ENCODE results near the gene SPIN1. TPM values are rescaled to one million over a fixed set of nuclear protein-coding genes. Genes with fewer than 3 reads are reported as not detected.
A peak's percentile ranks its signal among the peaks of the same experiment; 100 is the strongest.

The SPIN1 gene
- total and polyA plus RNA-seq, 2 experiments from 2014 or later, result 59.8 to 119 TPM

DNA sequence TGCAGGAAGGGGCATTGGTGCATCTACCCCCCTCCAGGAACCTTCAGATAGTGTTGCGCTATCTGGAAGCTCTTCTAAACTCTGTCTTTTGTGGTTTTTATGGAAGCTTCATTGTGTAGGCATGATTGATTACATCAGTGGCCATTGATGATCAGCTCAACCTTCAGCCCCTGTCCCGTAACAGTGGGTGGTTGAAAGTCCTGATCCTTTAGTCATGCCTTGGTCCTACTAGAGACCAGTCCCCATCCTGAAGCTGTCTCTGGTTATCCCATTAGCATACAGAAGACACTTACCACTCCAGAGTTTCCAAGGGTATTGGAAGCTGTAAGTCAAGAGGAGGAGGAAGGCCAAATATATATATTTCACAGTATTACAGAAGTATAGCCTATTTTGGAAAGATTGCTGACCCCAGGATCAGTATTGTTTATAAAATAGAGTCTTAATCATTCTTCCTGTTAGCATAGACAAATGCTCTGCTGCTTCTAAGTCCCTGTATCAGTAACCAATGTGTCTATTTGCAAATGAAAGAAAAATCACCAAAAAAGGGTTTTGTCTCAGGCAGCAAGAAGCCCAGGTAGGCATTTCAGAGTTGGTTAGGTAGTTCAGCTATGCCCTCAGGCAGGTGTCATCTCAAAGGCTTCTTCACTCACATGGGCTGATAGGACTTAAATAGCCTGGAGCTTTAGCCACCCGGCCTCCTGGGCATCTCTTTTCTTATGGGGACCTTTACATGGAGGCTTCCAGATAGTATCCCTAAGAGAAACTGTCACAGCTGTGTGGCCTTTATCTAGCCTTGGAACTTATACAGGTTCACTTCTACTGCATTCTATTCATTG is 41.6 kb downstream of the SPIN1 start:
- H4K20me1 ChIP-seq (ENCODE audit: insufficient read depth, poor library complexity, severe bottlenecking), result peaks cover 54% of the 10 kb centered on the region
- no peaks in the 10 kb centered on the region for H3K27me3 ChIP-seq
- peaks cover 96% of the 10 kb centered on the region for H3K79me2 ChIP-seq
- no peak overlapping the region for H2AFZ ChIP-seq
- H3K9me3 ChIP-seq (ENCODE audit: low read depth), result no peaks in the 10 kb centered on the region
- no peak for DNase-seq (ENCODE audit: low spot score)
- no peak overlapping the region for H3K27ac ChIP-seq
- no peak overlapping the region for H3K4me3 ChIP-seq
- TF ChIP-seq EZH2 (IDR thresholded peaks at IDR 0.05; ENCODE audit: borderline replicate concordance) (no peak), EZH2phosphoT487 (IDR thresholded peaks at IDR 0.05; ENCODE audit: low read depth, severe bottlenecking, unreplicated experiment) (no peak), CTCF (IDR thresholded peaks at IDR 0.05; ENCODE audit: poor library complexity) (no peak)
- 91% methylated on average over 3 of the region's 3 CpGs for WGBS (ENCODE audit: low lambda C conversion rate, missing lambda C conversion rate)
- H3K9me2 ChIP-seq (replicated peaks; ENCODE audit: insufficient read depth), result no peaks in the 10 kb centered on the region
- no peaks in the 10 kb centered on the region for H3K36me3 ChIP-seq (replicated peaks; ENCODE audit: insufficient read depth, low read depth)
- peaks cover 6% of the 10 kb centered on the region for H3K4me1 ChIP-seq (ENCODE audit: insufficient read depth)
- H3K4me2 ChIP-seq, result no peak overlapping the region

DNA sequence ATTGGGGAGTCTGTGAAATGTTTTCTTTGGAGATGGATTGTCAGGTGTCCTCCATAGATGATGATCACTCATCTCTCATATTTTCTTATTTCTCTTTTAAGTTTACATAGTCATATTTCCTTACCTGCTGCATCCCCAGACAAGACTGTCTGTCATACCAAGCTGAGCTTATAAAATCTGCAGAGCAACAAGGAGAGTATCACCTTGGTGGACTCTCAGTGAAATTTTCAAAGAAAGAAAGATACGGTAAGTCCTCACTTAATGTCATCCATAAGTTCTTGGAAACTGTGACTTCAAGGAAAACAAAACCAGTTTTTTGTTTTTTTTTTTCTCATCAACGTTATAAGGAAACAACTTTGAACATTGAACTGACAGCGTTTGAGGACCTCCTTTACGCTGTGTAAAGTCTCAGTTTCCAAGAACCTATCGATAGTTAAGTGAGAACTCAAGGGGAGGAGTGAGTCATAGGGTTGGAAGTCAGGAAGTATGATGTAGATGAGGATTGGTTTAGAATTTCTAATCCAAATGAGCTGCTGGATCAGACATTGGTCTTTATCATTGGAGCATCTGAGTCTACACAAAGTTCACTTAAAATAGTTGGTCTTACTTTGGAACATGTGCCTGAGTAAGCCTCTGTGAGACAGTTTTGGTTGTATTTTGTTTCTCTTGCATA is 45.5 kb downstream of the SPIN1 start:
- Histone ChIP-seq H3K4me3 (no peak overlapping the region), H3K27ac (peak overlapping the region; percentile 11), H2AFZ (no peak overlapping the region), H3K4me1 (ENCODE audit: insufficient read depth) (peaks cover 8% of the 10 kb centered on the region), H3K79me2 (peaks cover 88% of the 10 kb centered on the region), H4K20me1 (ENCODE audit: insufficient read depth, poor library complexity, severe bottlenecking) (peaks cover 40% of the 10 kb centered on the region), H3K27me3 (no peaks in the 10 kb centered on the region), H3K36me3 (replicated peaks; ENCODE audit: insufficient read depth, low read depth) (no peaks in the 10 kb centered on the region), H3K9me3 (ENCODE audit: low read depth) (no peaks in the 10 kb centered on the region), H3K4me2 (no peak overlapping the region), H3K9me2 (replicated peaks; ENCODE audit: insufficient read depth) (no peaks in the 10 kb centered on the region)
- TF ChIP-seq CTCF (IDR thresholded peaks at IDR 0.05; ENCODE audit: poor library complexity), result no peak
- no peak for TF ChIP-seq EZH2 (IDR thresholded peaks at IDR 0.05; ENCODE audit: borderline replicate concordance)
- TF ChIP-seq EZH2phosphoT487 (IDR thresholded peaks at IDR 0.05; ENCODE audit: low read depth, severe bottlenecking, unreplicated experiment), result no peak
- no peak for DNase-seq (ENCODE audit: low spot score)
- WGBS (ENCODE audit: low lambda C conversion rate, missing lambda C conversion rate), result 84% methylated on average over 5 of the region's 5 CpGs

DNA sequence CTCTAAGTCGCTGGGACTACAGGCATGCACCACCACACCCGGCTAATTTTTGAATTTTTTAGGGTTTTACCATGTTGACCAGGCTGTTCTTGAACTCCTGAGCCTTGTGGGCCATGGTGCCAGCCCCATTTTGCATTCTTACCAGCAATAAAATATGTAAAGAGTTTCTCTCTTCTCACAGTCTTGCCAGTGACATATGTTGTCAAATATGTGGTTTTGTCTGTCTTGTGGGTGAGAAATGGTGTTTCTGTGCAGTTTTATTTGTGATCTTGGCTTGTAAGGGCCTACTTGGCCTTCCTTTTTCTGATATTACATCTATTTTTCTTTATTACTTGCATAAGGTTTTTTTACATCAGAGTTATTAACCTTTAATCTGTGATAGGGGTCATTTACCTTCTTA is 47.1 kb downstream of the SPIN1 start:
- Histone ChIP-seq H3K4me2 (peak overlapping the region; percentile 10), H4K20me1 (ENCODE audit: insufficient read depth, poor library complexity, severe bottlenecking) (peaks cover 34% of the 10 kb centered on the region), H3K9me2 (replicated peaks; ENCODE audit: insufficient read depth) (no peaks in the 10 kb centered on the region), H3K4me1 (ENCODE audit: insufficient read depth) (peaks cover 8% of the 10 kb centered on the region), H3K36me3 (replicated peaks; ENCODE audit: insufficient read depth, low read depth) (no peaks in the 10 kb centered on the region), H3K27me3 (no peaks in the 10 kb centered on the region), H3K79me2 (peaks cover 88% of the 10 kb centered on the region), H3K27ac (peak overlapping the region; percentile 65), H3K9me3 (ENCODE audit: low read depth) (no peaks in the 10 kb centered on the region), H3K4me3 (no peak overlapping the region), H2AFZ (no peak overlapping the region)
- no peak for TF ChIP-seq EZH2phosphoT487 (IDR thresholded peaks at IDR 0.05; ENCODE audit: low read depth, severe bottlenecking, unreplicated experiment)
- no peak for TF ChIP-seq EZH2 (IDR thresholded peaks at IDR 0.05; ENCODE audit: borderline replicate concordance)
- TF ChIP-seq CTCF (IDR thresholded peaks at IDR 0.05; ENCODE audit: poor library complexity), result no peak
- DNase-seq (ENCODE audit: low spot score), result no peak
- 97% methylated on average over 2 of the region's 2 CpGs for WGBS (ENCODE audit: low lambda C conversion rate, missing lambda C conversion rate)

All from hepatocyte (in vitro differentiated cells).